RKO (cell line): Measurements from ENCODE around the gene TRPC4.
"Not testable (repeated sequence)": the region's sequence is repeated elsewhere in the genome, so short reads cannot be mapped to it uniquely, and the experiment has no call there.

ENCODE experiments used
- DNase-seq: peaks from one replicate; pipeline ENCODE4 v3.0.0-alpha.2; 2016; ENCODE audit warnings: low spot score

TRPC4 gene

GRCh38 chr13:37601648-37602440 lies 267.7 kb downstream of the TRPC4 start:
- DNase-seq: no peak

GRCh38 chr13:37599519-37599918 lies 270.1 kb downstream of the TRPC4 start:
- no peak for DNase-seq

GRCh38 chr13:37598597-37598996 lies 271.0 kb downstream of the TRPC4 start, which contains the start of gene POSTN:
Gene POSTN, minus strand, starts transcription at chr13:37598768. Its CDS starts 42 bp downstream, at chr13:37598726.
- DNase-seq: no peak

GRCh38 chr13:37597477-37598025 lies 272.0 kb downstream of the TRPC4 start:
- DNase-seq: no peak

GRCh38 chr13:37596805-37597204 lies 272.8 kb downstream of the TRPC4 start:
- no peak for DNase-seq

GRCh38 chr13:37595162-37595561 lies 274.4 kb downstream of the TRPC4 start:
- no peak for DNase-seq

- no peak for DNase-seq
These were observed 275.0 kb downstream of the TRPC4 start for GRCh38 chr13:37594550-37594949.

GRCh38 chr13:37589381-37589780 lies 280.2 kb downstream of the TRPC4 start:
- not testable (repeated sequence) for DNase-seq

- DNase-seq: no peak
These were observed 282.3 kb downstream of the TRPC4 start for GRCh38 chr13:37587236-37587635.
